ENCODE results near the gene EN1.

DNA sequence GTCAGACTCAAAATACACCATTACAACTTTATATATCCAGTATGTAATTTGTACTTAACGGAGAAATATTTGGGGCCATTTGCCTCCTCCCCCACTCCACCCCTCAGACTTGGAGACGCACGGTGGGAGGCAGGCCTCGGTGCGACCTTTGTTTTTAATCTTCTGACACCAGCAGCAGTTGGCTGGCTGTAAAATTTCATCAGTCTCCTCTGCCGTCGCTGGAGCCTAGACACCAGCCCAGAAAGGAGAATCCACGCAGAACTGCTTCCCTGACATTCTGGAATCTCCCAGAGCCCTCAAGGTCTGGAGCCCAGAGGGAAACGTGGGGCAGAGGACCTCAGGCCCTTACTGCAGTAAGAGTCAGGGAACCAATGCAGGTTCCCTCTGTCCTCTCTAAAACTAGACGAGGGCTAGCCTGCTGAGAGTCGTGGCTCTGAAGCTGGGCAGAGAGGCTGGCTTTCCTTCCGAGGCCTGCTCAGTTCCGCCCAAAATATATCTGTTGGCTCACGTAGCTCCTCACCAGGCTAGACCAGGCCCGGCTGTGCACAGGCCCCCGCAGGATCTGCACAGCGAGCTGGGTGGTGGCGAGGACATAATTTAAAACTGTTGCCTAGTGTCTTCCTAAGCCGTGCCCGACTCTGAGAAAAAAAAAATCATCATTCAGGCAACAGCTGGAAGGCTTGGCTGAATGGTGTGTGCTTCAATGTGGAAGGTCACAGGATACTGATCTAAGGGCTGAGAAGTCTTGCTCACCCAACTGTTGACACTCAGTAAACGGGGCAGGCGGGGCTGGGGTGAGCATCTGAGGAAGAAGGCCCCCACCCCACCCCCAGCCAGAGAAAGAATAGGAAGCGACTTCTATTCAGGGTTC, 40.4 kb downstream of the EN1 start:
- TF ChIP-seq POLR2AphosphoS5 (IDR thresholded peaks at IDR 0.05) (no peak), POLR2A (IDR thresholded peaks at IDR 0.05) (no peak), EP300 (IDR thresholded peaks at IDR 0.05) (no peak)
- TF ChIP-seq, protein P1, sequence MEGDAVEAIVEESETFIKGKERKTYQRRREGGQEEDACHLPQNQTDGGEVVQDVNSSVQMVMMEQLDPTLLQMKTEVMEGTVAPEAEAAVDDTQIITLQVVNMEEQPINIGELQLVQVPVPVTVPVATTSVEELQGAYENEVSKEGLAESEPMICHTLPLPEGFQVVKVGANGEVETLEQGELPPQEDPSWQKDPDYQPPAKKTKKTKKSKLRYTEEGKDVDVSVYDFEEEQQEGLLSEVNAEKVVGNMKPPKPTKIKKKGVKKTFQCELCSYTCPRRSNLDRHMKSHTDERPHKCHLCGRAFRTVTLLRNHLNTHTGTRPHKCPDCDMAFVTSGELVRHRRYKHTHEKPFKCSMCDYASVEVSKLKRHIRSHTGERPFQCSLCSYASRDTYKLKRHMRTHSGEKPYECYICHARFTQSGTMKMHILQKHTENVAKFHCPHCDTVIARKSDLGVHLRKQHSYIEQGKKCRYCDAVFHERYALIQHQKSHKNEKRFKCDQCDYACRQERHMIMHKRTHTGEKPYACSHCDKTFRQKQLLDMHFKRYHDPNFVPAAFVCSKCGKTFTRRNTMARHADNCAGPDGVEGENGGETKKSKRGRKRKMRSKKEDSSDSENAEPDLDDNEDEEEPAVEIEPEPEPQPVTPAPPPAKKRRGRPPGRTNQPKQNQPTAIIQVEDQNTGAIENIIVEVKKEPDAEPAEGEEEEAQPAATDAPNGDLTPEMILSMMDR (IDR thresholded peaks at IDR 0.05), result no peak
